CD14-positive monocyte (primary cell): ENCODE data around the gene FLAD1. TPM values are rescaled to one million over a fixed set of nuclear protein-coding genes. Genes with fewer than 3 reads are reported as not detected.

ENCODE experiments used
- DNase-seq, 3 donors: peaks; one replicate each; pipeline ENCODE4 v3.0.0-alpha.2; 2011 to 2022
- H2AFZ ChIP-seq: 2 replicates; pipeline ENCODE4 v1.6.0; 2012; ENCODE audit warnings: mild to moderate bottlenecking, low read depth, low read length, inconsistent platforms; ENCODE audit not compliant: insufficient read depth, poor library complexity, severe bottlenecking
- H3K27ac ChIP-seq, 2 donors: 1 replicate in 1 of 2; 2 replicates in 1 of 2; pipeline ENCODE4 v1.5.1; 2012 to 2013; ENCODE audit warnings: low read length in 2 of 2, control low read depth in 1 of 2, inconsistent platforms in 1 of 2, low read depth in 1 of 2, mild to moderate bottlenecking in 1 of 2
- H3K27me3 ChIP-seq, 2 donors: one replicate each; pipeline versions ENCODE4 v1.6.0 to v1.6.1; 2011 to 2013; ENCODE audit warnings: low read length in 2 of 2; ENCODE audit not compliant: control insufficient read depth in 2 of 2, insufficient read depth in 2 of 2
- H3K36me3 ChIP-seq, 2 donors: replicated peaks in 1 of 2; 1 replicate in 1 of 2; 2 replicates in 1 of 2; pipeline versions ENCODE4 v1.5.1 to v1.6.1; 2012 to 2013; ENCODE audit warnings: low read length in 2 of 2, control low read depth in 1 of 2, inconsistent platforms in 1 of 2, mild to moderate bottlenecking in 1 of 2; ENCODE audit not compliant: insufficient read depth in 2 of 2, control insufficient read depth in 1 of 2
- H3K4me1 ChIP-seq, 2 donors: 1 replicate in 1 of 2; 2 replicates in 1 of 2; pipeline versions ENCODE4 v1.5.1 to v1.6.1; 2012 to 2013; ENCODE audit warnings: low read length in 2 of 2, control low read depth in 1 of 2, inconsistent platforms in 1 of 2, mild to moderate bottlenecking in 1 of 2, moderate library complexity in 1 of 2; ENCODE audit not compliant: insufficient read depth in 2 of 2, control insufficient read depth in 1 of 2
- H3K4me2 ChIP-seq: replicated peaks from 2 replicates; pipeline ENCODE3; 2012; ENCODE audit warnings: low read length, moderate library complexity, mild to moderate bottlenecking; ENCODE audit not compliant: poor library complexity, severe bottlenecking; ENCODE audit errors: extremely low read depth
- H3K4me3 ChIP-seq, 3 experiments: fragments of 200-600 bp in 1 of 3; sonication (generic) in 1 of 3; replicated peaks in 1 of 3; 1 replicate in 2 of 3; 2 replicates in 1 of 3; pipeline ENCODE4 v1.5.1; 2011 to 2013; ENCODE audit warnings: low read length in 3 of 3, mild to moderate bottlenecking in 3 of 3, control low read depth in 2 of 3, low read depth in 2 of 3, inconsistent platforms in 1 of 3, moderate library complexity in 1 of 3
- H3K79me2 ChIP-seq: 2 replicates; pipeline ENCODE4 v1.6.0; 2012; ENCODE audit warnings: mild to moderate bottlenecking, control low read depth, inconsistent platforms, low read length, moderate library complexity; ENCODE audit not compliant: insufficient read depth
- H3K9ac ChIP-seq: 2 replicates; pipeline ENCODE4 v1.6.0; 2017; ENCODE audit warnings: low read length, mild to moderate bottlenecking; ENCODE audit not compliant: insufficient read depth, poor library complexity, severe bottlenecking
- H3K9me3 ChIP-seq, 2 donors: replicated peaks in 1 of 2; 1 replicate in 1 of 2; 2 replicates in 1 of 2; pipeline versions ENCODE4 v1.5.1 to v1.6.1; 2012 to 2013; ENCODE audit warnings: low read length in 2 of 2, control low read depth in 1 of 2; ENCODE audit not compliant: control insufficient read depth in 1 of 2, insufficient read depth in 1 of 2
- H4K20me1 ChIP-seq: 2 replicates; pipeline ENCODE4 v1.6.0; 2012; ENCODE audit warnings: mild to moderate bottlenecking, low read length, control low read depth, moderate library complexity; ENCODE audit not compliant: insufficient read depth
- H3K27ac Mint-ChIP-seq, 7 donors: one replicate each; pipeline ENCODE4 v1.8.0; 2020; ENCODE audit warnings: mild to moderate bottlenecking in 7 of 7, mixed read lengths in 7 of 7, moderate library complexity in 6 of 7, inconsistent platforms in 2 of 7
- H3K27me3 Mint-ChIP-seq, 3 donors: one replicate each; pipeline ENCODE4 v1.8.0; 2021 to 2022; ENCODE audit warnings: low read depth in 3 of 3, mild to moderate bottlenecking in 3 of 3, mixed read lengths in 3 of 3, moderate library complexity in 3 of 3, inconsistent platforms in 1 of 3
- H3K36me3 Mint-ChIP-seq, 2 donors: one replicate each; pipeline ENCODE4 v1.8.0; 2020; ENCODE audit warnings: mixed read lengths in 2 of 2, inconsistent platforms in 1 of 2, mild to moderate bottlenecking in 1 of 2
- H3K4me1 Mint-ChIP-seq: one replicate; pipeline ENCODE4 v1.8.0; 2020; ENCODE audit warnings: mild to moderate bottlenecking, mixed read lengths
- H3K4me3 Mint-ChIP-seq, 2 donors: one replicate each; pipeline ENCODE4 v1.8.0; 2020; ENCODE audit warnings: mild to moderate bottlenecking in 2 of 2, mixed read lengths in 2 of 2, moderate library complexity in 1 of 2
- H3K9me3 Mint-ChIP-seq, 7 donors: one replicate each; pipeline ENCODE4 v1.8.0; 2020 to 2022; ENCODE audit warnings: mixed read lengths in 7 of 7, mild to moderate bottlenecking in 6 of 7, moderate library complexity in 6 of 7, inconsistent platforms in 2 of 7
- CTCF ChIP-seq: fragments of 200-600 bp; IDR thresholded peaks from one replicate; pipeline ENCODE4 v1.8.0; 2022; ENCODE audit warnings: antibody characterized with exemption, mild to moderate bottlenecking
- WGBS: methylation state at CpG from one replicate; pipeline ENCODE4 v1.1.5; 2013; ENCODE audit warnings: missing lambda C conversion rate; ENCODE audit not compliant: insufficient coverage; 5-methylcytosine and 5-hydroxymethylcytosine counted together
- intact Hi-C, 2 donors: fragments of 100-400 bp; cut with micrococcal nuclease; formaldehyde crosslinking; loops; one replicate each; pipeline versions ENCODE4 v1.15.0 to v1.15.1; 2023
- polyA plus RNA-seq, 3 donors: library from polyadenylated mRNA; depleted of rRNA in 1 of 3; unstranded in 2 of 3; stranded (reverse) in 1 of 3; fragments of 300-500 nt in 2 of 3; fragments of >200 nt in 1 of 3; fragmentation: Illumina TruSeq in 2 of 3; gene quantifications; 1 replicate in 2 of 3; 2 replicates in 1 of 3; pipeline ENCODE4 v1.2.3, GENCODE V29; 2012 to 2021

Gene FLAD1
- polyA plus RNA-seq, 3 donors, result 31.5 to 41.6 (median 35.1) TPM

GRCh38 chr1:154960446-154961136, 22.6 kb upstream of the FLAD1 start:
- Histone ChIP-seq H3K9ac (peak overlapping the region; percentile 89), H3K27ac (peak overlapping the region in 1 of 2 donors; percentile 90), H3K4me1 (peaks cover 26 to 43% of the 10 kb centered on the region in 2 donors), H3K27me3 (no peaks in the 10 kb centered on the region), H3K36me3 (peaks cover 39 to 46% of the 10 kb centered on the region in 2 donors), H3K9me3 (no peaks in the 10 kb centered on the region), H3K4me2 (peak overlapping the region; percentile 93), H3K4me3 (peak overlapping the region; percentile 73 to 95 (median 93)), H3K79me2 (peaks cover 38% of the 10 kb centered on the region), H4K20me1 (peaks cover 37% of the 10 kb centered on the region), H2AFZ (peak overlapping the region; percentile 88)
- peaks cover 37% of the 10 kb centered on the region for H3K4me1 Mint-ChIP-seq
- no peak for TF ChIP-seq CTCF
- intact Hi-C loops, result loop anchor here (5.0 kb wide), 2 partner anchors 42 to 57 kb away; partner anchors contain the start of gene ZBTB7B (in 2 of the 2)
- WGBS, result 20% methylated on average over 1 of the region's 10 CpGs
- H3K36me3 Mint-ChIP-seq, result peaks cover 29 to 38% of the 10 kb centered on the region in 2 donors
- H3K27ac Mint-ChIP-seq, result peak overlapping the region; percentile 73 to 92 (median 84)
- H3K9me3 Mint-ChIP-seq, result no peaks in the 10 kb centered on the region
- DNase-seq, result no peak
- peak overlapping the region; percentile 81 to 90 for H3K4me3 Mint-ChIP-seq
- peaks cover 0 to 4% (median 3%) of the 10 kb centered on the region in 3 donors for H3K27me3 Mint-ChIP-seq

- peaks cover 21 to 36% of the 10 kb centered on the region in 2 donors for H3K4me1 ChIP-seq
- intact Hi-C loops, result loop anchor here (5.0 kb wide), 2 partner anchors 41 to 56 kb away; partner anchors contain the start of gene ZBTB7B (in 2 of the 2)
- no peaks in the 10 kb centered on the region for H3K9me3 ChIP-seq
- H3K4me3 Mint-ChIP-seq, result peak within 1 kb of the TSS; percentile 81 to 91
- H3K9ac ChIP-seq, result peak within 1 kb of the TSS; percentile 89
- H4K20me1 ChIP-seq, result peaks cover 45% of the 10 kb centered on the region
- H3K4me2 ChIP-seq, result peak within 1 kb of the TSS; percentile 93
- peak; percentile 85 for TF ChIP-seq CTCF
- peak within 1 kb of the TSS; percentile 57 to 90 for H3K27ac ChIP-seq
- peaks cover 29% of the 10 kb centered on the region for H3K4me1 Mint-ChIP-seq
- H3K27me3 Mint-ChIP-seq, result peaks cover 0 to 2% (median 0%) of the 10 kb centered on the region in 3 donors
- peak within 1 kb of the TSS; percentile 73 to 95 (median 93) for H3K4me3 ChIP-seq
- H3K36me3 ChIP-seq, result peaks cover 48 to 55% of the 10 kb centered on the region in 2 donors
- under 1% methylated on average over 92 of the region's 93 CpGs for WGBS
- DNase-seq, result peak; percentile 64 to 68 (median 64)
- H3K27me3 ChIP-seq, result no peaks in the 10 kb centered on the region
- peaks cover 38% of the 10 kb centered on the region for H3K79me2 ChIP-seq
- H3K36me3 Mint-ChIP-seq, result peaks cover 35 to 47% of the 10 kb centered on the region in 2 donors
- H2AFZ ChIP-seq, result peak within 1 kb of the TSS; percentile 88
- no peaks in the 10 kb centered on the region for H3K9me3 Mint-ChIP-seq
- H3K27ac Mint-ChIP-seq, result peak within 1 kb of the TSS; percentile 78 to 92 (median 87)
These were observed 21.7 kb upstream of the FLAD1 start, which contains the start of gene PYGO2 for GRCh38 chr1:154961207-154962155. Gene PYGO2, minus strand, starts transcription at chr1:154961782. Its CDS starts 206 bp downstream, at chr1:154961576.
